ENCODE results near the gene NIM1K.
"Not testable (repeated sequence)": the region's sequence is repeated elsewhere in the genome, so short reads cannot be mapped to it uniquely, and the experiment has no call there.

The NIM1K gene

GRCh38 chr5:43156388-43156787, 35.6 kb upstream of the NIM1K start:
- Histone ChIP-seq H3K79me2 (peaks cover 9% of the 10 kb centered on the region), H3K4me2 (ENCODE audit: low read length) (no peak overlapping the region), H3K4me1 (peaks cover 10% of the 10 kb centered on the region), H3K9ac (no peak overlapping the region), H3K27me3 (ENCODE audit: control insufficient read depth, insufficient read depth, low read length) (no peaks in the 10 kb centered on the region), H3K9me3 (ENCODE audit: control insufficient read depth, low read length) (no peaks in the 10 kb centered on the region), H3K27ac (no peak overlapping the region), H3K36me3 (ENCODE audit: control insufficient read depth, insufficient read depth, low read length) (no peaks in the 10 kb centered on the region), H3K4me3 (ENCODE audit: low read depth, low read length) (no peak overlapping the region), H2AFZ (no peak overlapping the region)
- TF ChIP-seq CTCF (IDR thresholded peaks at IDR 0.05) = no peak

- Histone ChIP-seq H3K4me3 (ENCODE audit: low read depth, low read length) (no peak overlapping the region), H3K4me2 (ENCODE audit: low read length) (no peak overlapping the region)
- no peak for TF ChIP-seq CTCF (IDR thresholded peaks at IDR 0.05)
These were observed 35.0 kb upstream of the NIM1K start for GRCh38 chr5:43157068-43157467.

GRCh38 chr5:43161244-43161643, 30.8 kb upstream of the NIM1K start:
- H3K4me3 ChIP-seq (ENCODE audit: low read depth, low read length) = no peak overlapping the region
- no peaks in the 10 kb centered on the region for H3K27me3 ChIP-seq (ENCODE audit: control insufficient read depth, insufficient read depth, low read length)
- H3K27ac ChIP-seq = no peak overlapping the region
- no peaks in the 10 kb centered on the region for H3K36me3 ChIP-seq (ENCODE audit: control insufficient read depth, insufficient read depth, low read length)
- H3K4me1 ChIP-seq = no peaks in the 10 kb centered on the region
- no peak for TF ChIP-seq CTCF (IDR thresholded peaks at IDR 0.05)
- H3K9ac ChIP-seq = no peak overlapping the region
- H3K4me2 ChIP-seq (ENCODE audit: low read length) = no peak overlapping the region
- no peak overlapping the region for H2AFZ ChIP-seq
- peaks cover 8% of the 10 kb centered on the region for H3K79me2 ChIP-seq
- no peaks in the 10 kb centered on the region for H3K9me3 ChIP-seq (ENCODE audit: control insufficient read depth, low read length)

More at GRCh38 chr5:43157068-43157467, 35.0 kb upstream of the NIM1K start:
- no peak overlapping the region for H2AFZ ChIP-seq
- H3K36me3 ChIP-seq (ENCODE audit: control insufficient read depth, insufficient read depth, low read length) = no peaks in the 10 kb centered on the region
- H3K9ac ChIP-seq = no peak overlapping the region
- no peaks in the 10 kb centered on the region for H3K9me3 ChIP-seq (ENCODE audit: control insufficient read depth, low read length)
- H3K79me2 ChIP-seq = peaks cover 6% of the 10 kb centered on the region
- no peaks in the 10 kb centered on the region for H3K27me3 ChIP-seq (ENCODE audit: control insufficient read depth, insufficient read depth, low read length)
- peaks cover 10% of the 10 kb centered on the region for H3K4me1 ChIP-seq
- H3K27ac ChIP-seq = no peak overlapping the region

GRCh38 chr5:43164801-43165200, 27.2 kb upstream of the NIM1K start:
- H3K79me2 ChIP-seq; H3K4me1 ChIP-seq; H2AFZ ChIP-seq; H3K9ac ChIP-seq; H3K4me3 ChIP-seq (ENCODE audit: low read depth, low read length); H3K9me3 ChIP-seq (ENCODE audit: control insufficient read depth, low read length); H3K36me3 ChIP-seq (ENCODE audit: control insufficient read depth, insufficient read depth, low read length); H3K27ac ChIP-seq; H3K27me3 ChIP-seq (ENCODE audit: control insufficient read depth, insufficient read depth, low read length); H3K4me2 ChIP-seq (ENCODE audit: low read length): not testable (repeated sequence)

GRCh38 chr5:43165323-43165722, 26.7 kb upstream of the NIM1K start:
- Histone ChIP-seq H3K9me3 (ENCODE audit: control insufficient read depth, low read length) (no peaks in the 10 kb centered on the region), H3K36me3 (ENCODE audit: control insufficient read depth, insufficient read depth, low read length) (no peaks in the 10 kb centered on the region), H3K9ac (no peak overlapping the region), H3K27ac (no peak overlapping the region), H2AFZ (no peak overlapping the region), H3K27me3 (ENCODE audit: control insufficient read depth, insufficient read depth, low read length) (no peaks in the 10 kb centered on the region), H3K4me2 (ENCODE audit: low read length) (no peak overlapping the region), H3K4me3 (ENCODE audit: low read depth, low read length) (no peak overlapping the region), H3K79me2 (peaks cover 2% of the 10 kb centered on the region), H3K4me1 (no peaks in the 10 kb centered on the region)
- no peak for TF ChIP-seq CTCF (IDR thresholded peaks at IDR 0.05)
